K562 (cell line): ENCODE data around the gene LMLN. TPM values are rescaled to one million over a fixed set of nuclear protein-coding genes. Genes with fewer than 3 reads are reported as not detected.
A peak's percentile ranks its signal among the peaks of the same experiment; 100 is the strongest.

Experiments used
- ARID3B ChIP-seq: fragments of 250-450 bp; sonication (Bioruptor Pico); IDR thresholded peaks from 2 replicates; pipeline ENCODE4 v1.4.0; 2020; ENCODE audit warnings: borderline replicate concordance
- BRD9 ChIP-seq: fragments of 450-650 bp; IDR thresholded peaks from 2 replicates; pipeline ENCODE4 v1.6.1; 2018; ENCODE audit warnings: low read depth; ENCODE audit not compliant: partially characterized antibody
- CBFA2T2 ChIP-seq: fragments of 450-650 bp; conservative IDR thresholded peaks from 2 replicates; pipeline ENCODE4 v1.6.1; 2017; ENCODE audit warnings: mild to moderate bottlenecking
- CTCF ChIP-seq, 3 experiments: IDR thresholded peaks in 2 of 3; conservative IDR thresholded peaks in 1 of 3; 2 replicates each; pipeline ENCODE4 v1.5.1; 2011 to 2012; ENCODE audit warnings: low read length in 3 of 3, mild to moderate bottlenecking in 3 of 3, control low read depth in 2 of 3, improper control_type of control experiment in 1 of 3, inconsistent platforms in 1 of 3, low read depth in 1 of 3, mixed read lengths in 1 of 3, moderate library complexity in 1 of 3; ENCODE audit not compliant: insufficient read depth in 2 of 3
- DNMT1 ChIP-seq: fragments of 450-650 bp; IDR thresholded peaks from 2 replicates; pipeline ENCODE4 v1.6.1; 2016; ENCODE audit warnings: antibody characterized with exemption, mild to moderate bottlenecking
- E2F1 ChIP-seq: sonication (generic); formaldehyde crosslinking; IDR thresholded peaks from 2 replicates; pipeline ENCODE4 v1.8.1; 2023; ENCODE audit warnings: mild to moderate bottlenecking, missing genetic modification reagents, moderate library complexity
- GTF2E2 ChIP-seq: fragments of 200-800 bp; sonication (Bioruptor generic); IDR thresholded peaks from 2 replicates; pipeline ENCODE4 v1.6.1; 2016; ENCODE audit warnings: missing genetic modification characterization, missing compliant biosample characterization
- NCOA1 ChIP-seq: fragments of 450-650 bp; IDR thresholded peaks from 2 replicates; pipeline ENCODE4 v1.6.1; 2016; ENCODE audit warnings: low read depth
- SRSF1 ChIP-seq: fragments of 200-400 bp; formaldehyde crosslinking; IDR thresholded peaks from 2 replicates; pipeline ENCODE4 v1.6.1; 2017; ENCODE audit warnings: mild to moderate bottlenecking, low read depth, low read length, moderate library complexity
- ZC3H4 ChIP-seq: sonication (generic); formaldehyde crosslinking; IDR thresholded peaks from 2 replicates; pipeline ENCODE4 v1.9.0; 2021; ENCODE audit warnings: missing genetic modification reagents, borderline replicate concordance
- ZKSCAN1 ChIP-seq: fragments of 150-350 bp; IDR thresholded peaks from 2 replicates; pipeline ENCODE4 v1.6.1; 2016; ENCODE audit warnings: low read depth, low read length
- ZNF280B ChIP-seq: fragments of 250-450 bp; sonication (Bioruptor Pico); IDR thresholded peaks from 2 replicates; pipeline ENCODE4 v1.5.1; 2021; ENCODE audit warnings: mild to moderate bottlenecking
- ZNF395 ChIP-seq: fragments of 200-800 bp; sonication (Bioruptor generic); IDR thresholded peaks from 2 replicates; pipeline ENCODE4 v1.6.1; 2017; ENCODE audit warnings: missing genetic modification characterization, missing compliant biosample characterization
- ZNF398 ChIP-seq: fragments of 250-450 bp; sonication (Bioruptor Pico); IDR thresholded peaks from 2 replicates; pipeline ENCODE4 v1.8.0; 2021; ENCODE audit warnings: moderate library complexity, mild to moderate bottlenecking, inconsistent platforms
- ZNF436 ChIP-seq: fragments of 250-450, 450-650 bp; sonication (Bioruptor Pico); formaldehyde crosslinking; IDR thresholded peaks from 2 replicates; pipeline ENCODE4 v1.7.0; 2020; ENCODE audit warnings: mild to moderate bottlenecking
- ZNF707 ChIP-seq: fragments of 250-450 bp; sonication (Bioruptor Pico); conservative IDR thresholded peaks from 2 replicates; pipeline ENCODE4 v1.8.0; 2022; ENCODE audit warnings: inconsistent platforms, mild to moderate bottlenecking, moderate library complexity
- polyA plus RNA-seq, 8 experiments: library from polyadenylated mRNA; depleted of rRNA in 4 of 8; stranded (reverse) in 5 of 8; unstranded in 3 of 8; fragments of >200 nt; fragmentation: Nextera tagmentation in 2 of 8; fragmentation: Illumina TruSeq in 1 of 8; extraction: Ambion mirVana in 2 of 8; extraction: Trizol in 1 of 8; gene quantifications; 2 replicates each; pipeline versions ENCODE4 v1.2.1 to v1.2.3, GENCODE V29; 2011 to 2014; ENCODE audit warnings: inconsistent platforms in 1 of 8, missing spikeins in 1 of 8
- total RNA-seq, 7 experiments: library from RNA; depleted of rRNA in 6 of 7; stranded (reverse); fragments of >200 nt in 6 of 7; fragmentation: Illumina TruSeq in 2 of 7; extraction: Trizol in 2 of 7; gene quantifications; 2 replicates each; pipeline versions ENCODE4 v1.2.1 to v1.2.3, GENCODE V29; 2011 to 2021; ENCODE audit warnings: low replicate concordance in 1 of 7

The LMLN gene
- total and polyA plus RNA-seq, 9 of the 15 experiments (the other 6 are each of a cell fraction or from before 2014, with no cell fraction given) = 2.2 to 15.9 (median 6.9) TPM

GRCh38 chr3:197949778-197950676 lies 10.0 kb upstream of the LMLN start, which contains the start of gene RPL35A (continued):
- TF ChIP-seq ZNF395 (CRISPR knock-in tag) = peak; percentile 54
- TF ChIP-seq ZNF436 (CRISPR knock-in tag) = no peak
- TF ChIP-seq ZNF398 = no peak
- no peak for TF ChIP-seq E2F1 (CRISPR knock-in tag)
- no peak for TF ChIP-seq CBFA2T2
- TF ChIP-seq ARID3B (CRISPR knock-in tag) = no peak
- no peak for TF ChIP-seq SRSF1
- TF ChIP-seq ZC3H4 (CRISPR knock-in tag) = no peak
- TF ChIP-seq BRD9 = peak; percentile 99
- TF ChIP-seq DNMT1 = 0 out of 2 replicates have a peak, but pooled peaks have one; percentile 46
- no peak for TF ChIP-seq ZNF707 (CRISPR knock-in tag)
- TF ChIP-seq ZKSCAN1 = no peak; the same call in 1 of the 2 replicates
- peak; percentile 67; the same call in 1 of the 2 replicates for TF ChIP-seq GTF2E2 (tag)
- peak in 1 of 3 experiments; percentile 17; a peak in 1 of 6 replicates for TF ChIP-seq CTCF (IDR thresholded peaks at IDR 0.05 in 2 of 3, conservative IDR thresholded peaks at IDR 0.05 in 1 of 3; ENCODE audit: insufficient read depth in 2 of 3, low read depth in 1 of 3, low read length in 3 of 3)
- TF ChIP-seq NCOA1 = peak; percentile 53; the same call in 1 of the 2 replicates
- TF ChIP-seq ZNF280B = no peak
